Inflammatory macrophage treated with lipopolysaccharide for 4 hours (primary cell): Measurements from ENCODE around the gene PMM2.
"Not testable (repeated sequence)": the region's sequence is repeated elsewhere in the genome, so short reads cannot be mapped to it uniquely, and the experiment has no call there.

Experiments
- DNase-seq: peaks from one replicate; pipeline ENCODE4 v3.0.0-alpha.2; 2020

PMM2 gene

DNA sequence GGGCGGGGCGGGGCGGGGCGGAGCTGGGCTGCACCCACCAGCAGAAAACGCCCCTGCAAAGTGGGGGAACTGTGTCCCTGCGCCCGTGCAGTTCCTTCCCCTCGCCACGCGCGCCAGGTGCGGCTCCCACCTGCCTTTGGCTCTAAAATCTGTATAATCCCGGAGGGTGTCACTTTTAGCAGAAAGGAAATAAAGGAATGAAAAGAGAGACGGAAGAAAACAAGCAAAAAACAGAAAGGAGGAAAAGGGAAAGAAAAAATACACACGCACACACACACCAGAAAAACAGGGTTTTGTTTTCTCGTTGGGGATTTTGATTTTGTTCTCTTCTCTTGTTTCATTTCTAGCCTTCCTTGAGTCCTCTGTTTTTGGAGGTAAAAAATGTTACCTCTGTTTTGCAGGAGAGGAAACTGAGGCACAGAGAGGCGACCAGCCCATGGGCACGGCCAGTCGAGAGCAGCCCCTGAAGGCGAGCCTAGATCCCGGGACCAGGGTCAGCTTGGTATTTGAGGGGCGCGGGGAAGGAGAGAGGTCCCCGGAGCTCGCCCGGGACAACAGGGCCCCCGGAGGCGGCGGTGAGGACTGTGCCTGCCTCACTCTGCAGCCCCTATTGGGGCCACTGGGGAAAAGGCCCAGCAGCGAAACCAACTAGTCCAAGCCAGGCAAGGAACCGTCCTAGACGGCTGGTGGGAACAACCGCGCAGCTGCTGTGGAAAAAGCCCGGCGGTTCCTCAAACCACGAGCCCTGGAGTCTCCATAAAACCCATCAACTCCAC is 71.8 kb downstream of the PMM2 start:
- no peak for DNase-seq

DNA sequence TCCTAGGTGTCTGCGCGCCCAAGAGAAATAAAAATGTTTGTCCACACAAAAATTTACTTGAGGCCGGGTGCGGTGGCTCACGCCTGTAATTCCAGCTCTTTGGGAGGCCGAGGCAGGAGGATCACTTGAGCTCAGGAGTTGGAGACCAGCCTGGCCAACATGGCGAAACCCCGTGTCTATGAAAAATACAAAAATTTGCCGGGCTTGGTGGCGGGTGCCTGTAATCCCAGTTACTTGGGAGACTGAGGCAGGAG is 72.3 kb downstream of the PMM2 start:
- not testable (repeated sequence) for DNase-seq

DNA sequence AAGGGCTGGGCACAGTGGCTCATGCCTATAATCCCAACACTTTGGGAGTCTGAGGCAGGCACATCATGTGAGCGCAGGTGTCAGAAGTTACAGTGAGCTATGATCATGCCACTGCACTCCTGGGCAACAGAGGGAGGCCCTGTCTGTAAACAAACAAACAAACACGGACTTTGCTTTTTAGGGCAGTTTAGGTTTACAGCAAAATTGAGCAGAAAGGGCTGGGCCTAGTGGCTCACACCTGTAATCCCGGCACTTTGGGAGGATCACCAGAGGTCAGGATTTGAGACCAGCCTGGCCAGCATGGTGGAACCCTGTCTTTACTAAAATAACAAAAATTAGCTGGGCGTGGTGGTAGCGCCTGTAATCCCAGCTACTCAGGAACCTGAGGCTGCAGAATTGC is 74.4 kb downstream of the PMM2 start:
- no peak for DNase-seq

DNA sequence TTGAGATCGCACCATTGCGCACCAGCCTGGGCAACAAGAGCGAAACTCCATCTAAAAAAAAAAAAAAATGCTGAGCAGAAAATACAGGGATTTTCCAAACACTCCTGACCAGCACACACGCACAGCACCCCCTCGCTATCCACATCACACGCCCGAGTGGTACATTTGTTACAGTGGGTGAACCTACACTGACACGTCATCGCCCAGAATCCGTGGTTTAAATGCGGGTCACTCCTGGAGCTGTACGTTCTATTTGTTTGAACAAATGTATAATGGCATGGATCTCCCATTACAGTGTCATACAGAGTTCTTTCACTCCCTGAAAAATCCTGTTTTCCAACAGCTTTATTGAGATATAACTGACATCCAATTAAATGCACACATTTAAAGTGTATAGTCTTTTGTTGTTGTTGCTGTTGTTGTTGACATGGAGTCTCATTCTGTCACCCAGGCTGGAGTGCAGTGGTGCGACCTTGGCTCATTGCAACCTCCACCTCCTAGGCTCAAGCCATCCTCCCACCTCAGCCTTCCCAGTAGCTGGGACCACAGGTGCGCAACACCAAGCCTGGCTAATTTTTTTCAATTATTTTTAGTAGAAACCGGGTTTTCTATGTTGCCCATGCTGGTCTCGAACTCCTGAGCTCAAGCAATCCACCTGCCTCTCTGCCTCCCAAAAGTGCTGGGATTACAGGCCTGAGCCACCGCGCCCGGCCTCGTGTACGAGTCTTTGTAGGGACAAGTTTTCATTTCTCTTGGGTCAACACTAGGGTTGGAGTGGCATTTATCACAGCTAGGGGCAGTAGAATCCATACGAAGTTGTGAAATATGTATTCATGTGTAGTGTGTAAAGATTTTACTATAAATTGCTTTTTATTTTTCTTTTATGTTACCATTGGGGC is 75.6 kb downstream of the PMM2 start:
- no peak for DNase-seq

DNA sequence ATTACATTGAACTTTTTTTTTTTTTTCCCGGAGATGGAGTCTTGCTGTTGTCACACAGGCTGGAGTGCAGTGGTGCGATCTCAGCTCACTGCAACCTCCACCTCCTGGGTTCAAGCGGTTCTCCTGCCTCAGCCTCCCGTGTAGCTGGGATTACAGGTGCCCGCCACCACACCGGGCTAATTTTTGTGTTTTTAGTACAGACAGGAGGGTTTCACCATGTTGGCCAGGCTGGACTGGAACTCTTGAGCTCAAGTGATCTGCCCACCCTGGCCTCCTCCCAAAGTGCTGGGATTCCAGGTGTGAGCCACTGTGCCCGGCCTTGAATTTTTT is 76.2 kb downstream of the PMM2 start:
- DNase-seq = not testable (repeated sequence)

DNA sequence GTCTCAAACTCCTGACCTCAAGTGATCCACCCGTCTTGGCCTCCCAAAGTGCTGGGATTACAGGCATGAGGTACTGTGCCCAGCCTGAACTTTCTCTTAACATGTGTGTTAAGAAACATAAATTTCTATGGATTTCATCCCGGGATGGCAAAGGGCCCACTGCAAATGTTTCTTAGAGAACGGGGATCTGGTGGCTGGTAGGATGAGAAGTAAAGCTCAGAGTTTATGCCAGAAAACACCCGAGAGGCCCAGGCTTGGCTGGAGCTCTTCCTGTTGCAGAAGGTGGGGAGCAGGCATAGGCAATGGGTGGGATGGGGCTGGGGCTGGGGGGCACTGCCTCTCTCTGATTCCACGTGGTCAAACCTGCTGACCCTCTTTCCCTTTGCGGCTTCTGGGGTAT is 76.7 kb downstream of the PMM2 start:
- DNase-seq = no peak

DNA sequence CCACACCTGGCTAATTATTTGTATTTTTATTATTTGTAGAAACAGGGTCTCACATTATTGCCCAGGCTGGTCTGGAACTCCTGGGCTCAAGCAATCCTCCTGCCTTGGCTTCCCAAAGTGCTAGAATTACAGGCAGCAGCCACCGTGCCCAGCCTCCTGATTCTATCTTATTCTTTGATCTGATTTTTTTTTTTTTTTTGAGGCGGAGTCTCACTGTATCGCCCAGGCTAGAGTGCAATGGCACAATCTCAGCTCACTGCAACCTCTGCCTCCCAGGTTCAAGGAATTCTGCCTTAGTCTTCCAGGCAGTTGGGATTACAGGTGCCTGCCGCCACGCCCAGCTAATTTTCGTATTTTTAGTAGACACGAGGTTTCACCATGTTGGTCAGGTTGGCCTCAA is 77.7 kb downstream of the PMM2 start:
- not testable (repeated sequence) for DNase-seq

DNA sequence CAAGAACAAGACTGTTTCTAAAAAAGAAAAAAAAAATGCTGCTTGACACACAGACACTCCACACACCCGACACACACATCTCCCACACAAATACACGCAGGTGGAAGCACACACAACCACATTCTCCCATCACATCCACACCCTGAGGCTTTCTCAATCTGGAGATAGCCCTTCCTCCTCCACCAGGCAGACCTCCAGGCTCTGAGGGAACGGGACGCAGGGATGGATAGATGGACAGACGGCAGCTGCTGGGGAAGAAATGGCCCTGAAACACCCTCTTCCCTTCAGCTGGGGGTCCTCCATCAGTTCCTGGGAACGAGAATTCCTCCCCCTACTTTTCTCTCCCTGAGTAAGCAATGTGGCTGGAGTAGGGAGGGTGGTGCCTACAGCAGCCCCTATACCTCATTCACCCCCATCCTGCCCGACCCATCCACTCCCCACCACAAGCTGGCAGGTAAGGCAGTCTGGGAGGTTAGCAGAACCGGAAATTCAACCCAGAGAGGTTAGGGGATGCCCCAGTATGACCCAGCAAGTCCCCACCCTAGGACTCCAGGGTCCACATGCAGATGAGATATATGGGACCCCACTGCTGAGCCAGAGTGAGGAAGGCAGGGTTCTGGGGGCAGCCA is 80.4 kb downstream of the PMM2 start:
- no peak for DNase-seq

DNA sequence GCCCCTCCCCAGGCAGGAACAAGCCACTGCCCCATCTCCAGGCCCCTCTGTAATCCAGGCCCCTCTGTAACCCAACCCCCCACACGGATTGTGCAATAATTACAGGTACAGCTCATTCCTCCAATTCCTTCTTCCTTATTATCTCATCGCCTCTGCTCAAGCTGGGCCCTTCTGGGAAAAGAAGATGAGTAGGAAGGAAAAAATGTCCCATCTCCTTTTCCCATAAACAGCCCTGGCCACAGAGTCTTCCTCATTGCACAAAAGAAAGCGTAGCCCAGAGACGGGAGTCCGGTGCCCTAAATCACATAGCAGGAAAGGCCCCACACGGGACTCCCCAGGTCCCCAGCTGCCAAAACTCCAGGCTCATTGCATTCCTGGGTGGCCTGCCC is 80.9 kb downstream of the PMM2 start:
- DNase-seq = no peak

DNA sequence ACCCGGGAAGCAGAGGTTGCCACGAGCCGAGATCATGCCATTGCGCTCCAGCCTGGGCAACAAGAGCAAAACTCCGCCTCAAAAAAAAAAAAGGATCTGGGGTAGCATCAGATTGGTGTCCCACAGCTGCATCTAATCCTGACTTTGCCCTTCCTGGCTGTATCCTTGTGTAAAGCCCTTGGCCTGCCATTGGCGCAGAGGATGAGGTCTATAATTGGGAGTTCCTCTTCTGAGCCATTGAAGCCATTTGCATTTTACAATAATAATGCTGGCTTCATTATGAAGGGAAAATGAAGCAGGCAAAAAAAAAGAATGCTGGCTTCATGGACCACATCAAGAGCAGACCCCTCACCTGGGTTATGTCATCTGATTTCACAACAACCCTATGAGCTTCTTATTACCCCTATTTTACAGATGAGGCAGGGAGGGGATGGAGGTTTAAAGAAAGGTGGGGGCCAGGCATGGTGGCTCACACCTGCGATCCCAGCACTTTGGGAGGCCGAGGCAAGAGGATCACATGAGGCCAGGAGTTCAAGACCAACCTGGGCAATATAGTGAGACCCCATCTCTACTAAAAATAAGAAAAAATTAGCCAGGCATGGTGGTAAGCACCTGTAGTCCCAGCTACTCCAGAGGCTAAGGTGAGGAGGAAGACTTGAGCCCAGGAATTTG is 83.3 kb downstream of the PMM2 start:
- DNase-seq = no peak

DNA sequence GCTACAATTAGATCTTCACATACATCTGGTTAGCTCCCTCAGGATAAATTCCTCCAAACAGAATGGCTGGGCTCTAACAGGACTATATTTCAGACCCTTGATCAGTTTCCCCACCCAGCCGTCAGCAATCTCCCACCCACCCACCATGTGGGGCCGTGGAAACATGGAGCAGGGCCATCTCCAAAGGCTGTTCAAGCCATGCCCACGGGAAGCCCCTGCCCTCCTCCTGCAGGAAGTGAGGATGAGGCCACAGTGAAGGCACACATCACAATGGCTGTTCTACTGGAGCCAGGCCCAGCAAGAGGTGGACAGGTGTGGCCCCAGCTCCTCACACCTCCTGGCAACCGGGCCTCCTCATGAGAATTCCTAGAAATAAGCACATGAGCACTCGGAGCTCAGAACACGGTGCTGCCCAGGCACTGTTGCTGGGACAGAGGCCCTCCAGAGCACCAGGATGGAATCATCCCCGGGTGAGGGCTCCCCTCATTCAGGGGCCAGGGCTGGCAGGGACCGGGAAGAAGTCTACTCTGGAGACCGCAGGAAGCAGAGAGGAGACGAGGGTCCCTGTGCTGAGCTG is 84.5 kb downstream of the PMM2 start, which contains the start of gene LITAFD:
Gene LITAFD (plus strand): TSS at position 311 of the 577 bp plus-strand sequence. CDS start 2,005 bp downstream, outside the sequence.
- no peak for DNase-seq

DNA sequence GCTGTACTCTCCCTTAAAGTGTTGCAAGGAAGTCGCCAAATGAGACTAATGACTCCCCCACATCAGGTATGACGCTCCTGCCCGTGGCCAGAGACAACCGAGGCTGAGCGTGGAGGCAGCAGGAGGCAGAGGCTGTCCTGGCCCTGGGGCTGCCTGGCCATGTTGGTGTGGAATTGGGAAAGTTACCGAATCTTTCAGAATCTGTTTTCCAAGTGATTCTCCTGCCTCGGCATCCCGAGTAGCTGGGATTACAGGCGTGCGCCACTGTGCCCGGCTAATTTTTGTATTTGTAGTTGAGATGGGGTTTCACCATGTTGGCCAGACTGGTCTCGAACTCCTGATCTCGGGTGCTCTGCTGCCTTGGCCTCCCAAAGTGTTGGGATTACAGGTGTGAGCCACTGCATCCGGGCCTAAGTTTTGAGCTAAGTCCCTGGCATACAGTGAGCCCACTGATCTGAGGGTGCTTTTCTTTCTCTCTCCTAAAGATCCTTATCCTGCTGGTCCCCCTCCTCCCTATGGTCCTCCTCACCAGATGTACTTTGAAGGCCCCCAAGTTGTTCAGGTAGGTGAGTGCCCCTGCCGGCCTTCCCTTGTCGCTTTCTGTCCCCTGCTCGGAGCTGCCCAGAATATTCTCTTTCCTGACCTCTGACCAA is 85.2 kb downstream of the PMM2 start:
- DNase-seq = no peak

DNA sequence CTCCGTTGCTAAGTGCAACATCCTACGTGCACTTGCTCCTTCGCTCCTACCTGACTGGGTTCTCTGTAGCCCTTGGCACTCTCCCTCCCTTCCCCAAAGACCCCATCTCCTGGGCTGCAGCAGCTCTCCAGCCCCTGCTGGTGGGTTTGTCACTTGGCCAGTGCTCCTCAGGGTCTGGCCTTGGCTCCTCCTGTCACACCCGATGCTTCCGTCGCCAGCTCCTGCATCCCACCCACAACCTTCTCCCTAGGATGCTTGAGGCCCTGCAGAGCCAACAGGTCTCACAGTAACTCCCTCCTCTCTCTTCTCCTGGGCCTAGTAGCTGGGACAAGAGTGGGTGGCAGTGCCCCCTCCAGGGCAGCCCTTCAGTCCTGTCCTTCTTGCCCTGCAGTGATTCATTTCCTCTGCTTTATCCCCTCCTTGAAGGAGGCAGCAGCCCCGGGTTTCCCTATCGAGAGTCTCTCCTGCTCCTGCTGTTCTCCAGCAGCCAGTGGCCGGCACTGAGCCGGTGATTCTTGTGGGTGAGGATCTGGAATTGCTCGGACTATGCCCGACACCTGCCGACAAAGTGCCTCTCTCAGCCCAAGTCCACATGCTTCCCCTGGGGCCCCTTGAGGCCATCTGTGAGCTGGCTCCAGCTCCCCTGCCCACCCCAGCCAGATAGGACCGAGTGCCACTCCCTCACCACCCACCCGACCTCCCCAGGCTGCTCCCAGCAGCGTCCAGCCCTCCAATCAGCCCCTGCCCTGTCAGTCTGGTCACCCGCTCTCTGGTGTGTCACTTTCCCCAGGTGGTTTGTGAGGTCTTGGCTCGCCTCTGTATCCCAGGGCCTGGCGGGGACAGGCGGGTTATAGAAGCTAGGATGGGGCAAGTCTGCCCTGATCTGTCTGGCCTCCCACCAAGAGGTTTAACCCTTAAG is 88.3 kb downstream of the PMM2 start:
- DNase-seq = no peak

DNA sequence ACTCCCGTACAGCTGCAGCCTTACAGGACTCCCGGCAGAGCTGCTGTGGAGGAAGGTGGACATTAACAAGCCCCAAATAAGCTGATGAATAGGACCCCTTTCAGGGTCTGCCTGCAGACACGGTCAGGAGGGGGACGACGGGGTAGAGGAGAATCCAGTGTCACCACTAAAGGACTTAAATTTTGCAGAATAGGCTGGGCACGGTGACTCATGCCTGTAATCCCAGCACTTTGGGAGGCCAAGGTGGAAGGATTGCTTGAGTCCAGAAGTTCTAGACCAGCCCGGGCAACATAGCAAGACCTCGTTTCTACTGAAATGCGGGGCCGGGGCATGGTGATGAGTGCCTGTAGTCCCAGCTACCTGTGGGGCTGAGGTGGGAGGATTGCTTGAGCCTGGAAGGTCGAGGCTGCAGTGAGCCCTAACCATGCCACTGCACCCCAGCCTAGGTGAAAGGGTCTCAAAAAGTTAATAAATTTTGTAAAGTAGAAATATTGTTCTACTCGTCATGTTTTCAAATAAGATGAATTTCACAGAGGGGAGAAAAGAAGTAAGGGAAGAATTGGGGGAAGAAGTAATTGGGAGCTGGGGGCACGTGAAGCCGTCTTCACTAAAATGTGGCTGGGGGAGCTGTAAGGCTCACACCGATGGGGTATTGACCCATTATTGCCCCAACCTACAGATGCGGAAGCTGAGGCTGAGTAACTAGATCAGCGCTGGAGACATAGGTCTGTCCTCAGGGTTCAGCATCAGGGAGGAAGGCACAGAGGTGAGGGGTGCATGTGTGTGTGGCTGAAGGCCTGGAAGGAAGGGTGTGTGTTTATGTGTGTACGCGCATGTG is 89.2 kb downstream of the PMM2 start:
- no peak for DNase-seq

DNA sequence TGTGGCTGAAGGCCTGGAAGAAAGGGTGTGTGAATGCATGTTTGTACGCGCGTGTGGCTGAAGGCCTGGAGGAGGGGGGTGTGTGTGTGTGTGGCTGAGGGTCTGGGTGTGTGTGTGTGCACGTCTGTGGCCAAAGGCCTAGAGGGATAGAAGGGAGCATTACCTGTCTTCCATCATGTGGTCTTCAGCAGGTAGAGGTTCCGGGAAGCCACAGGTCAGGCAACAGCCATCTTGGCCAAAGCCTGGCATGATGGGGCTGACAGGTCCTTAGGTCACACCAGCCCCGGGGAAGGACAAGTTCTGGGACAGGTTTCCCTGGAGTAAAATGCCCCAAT is 89.8 kb downstream of the PMM2 start:
- DNase-seq = no peak

DNA sequence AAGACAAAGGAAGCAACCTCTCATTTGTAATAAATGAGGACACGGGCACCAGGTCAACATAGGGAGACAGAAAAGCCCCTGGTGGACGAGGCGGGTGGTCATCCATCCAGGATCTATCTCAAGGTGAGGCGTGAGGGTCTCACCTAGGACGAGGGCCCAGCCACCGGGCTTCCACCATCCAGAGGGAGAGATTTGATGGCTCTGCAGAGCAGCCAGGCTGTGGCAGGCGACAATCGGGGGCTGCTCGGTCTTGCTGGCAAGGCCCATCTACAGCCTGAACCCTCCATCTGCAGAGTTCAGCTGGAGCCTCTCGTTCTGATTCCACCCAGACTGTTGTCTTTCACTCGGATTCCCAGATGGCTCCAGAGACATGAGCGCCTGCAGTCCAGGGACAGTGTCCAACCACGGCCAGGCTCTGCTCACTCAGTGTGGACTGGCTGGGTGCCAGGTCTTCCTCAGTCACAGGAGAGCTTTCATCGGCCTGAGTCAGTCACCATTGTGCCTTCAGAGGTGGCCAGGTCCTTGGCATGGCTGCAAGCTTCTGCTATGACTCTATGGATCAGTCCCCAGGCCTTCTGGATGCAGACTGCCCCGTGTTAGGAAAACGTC is 90.4 kb downstream of the PMM2 start:
- DNase-seq = no peak

DNA sequence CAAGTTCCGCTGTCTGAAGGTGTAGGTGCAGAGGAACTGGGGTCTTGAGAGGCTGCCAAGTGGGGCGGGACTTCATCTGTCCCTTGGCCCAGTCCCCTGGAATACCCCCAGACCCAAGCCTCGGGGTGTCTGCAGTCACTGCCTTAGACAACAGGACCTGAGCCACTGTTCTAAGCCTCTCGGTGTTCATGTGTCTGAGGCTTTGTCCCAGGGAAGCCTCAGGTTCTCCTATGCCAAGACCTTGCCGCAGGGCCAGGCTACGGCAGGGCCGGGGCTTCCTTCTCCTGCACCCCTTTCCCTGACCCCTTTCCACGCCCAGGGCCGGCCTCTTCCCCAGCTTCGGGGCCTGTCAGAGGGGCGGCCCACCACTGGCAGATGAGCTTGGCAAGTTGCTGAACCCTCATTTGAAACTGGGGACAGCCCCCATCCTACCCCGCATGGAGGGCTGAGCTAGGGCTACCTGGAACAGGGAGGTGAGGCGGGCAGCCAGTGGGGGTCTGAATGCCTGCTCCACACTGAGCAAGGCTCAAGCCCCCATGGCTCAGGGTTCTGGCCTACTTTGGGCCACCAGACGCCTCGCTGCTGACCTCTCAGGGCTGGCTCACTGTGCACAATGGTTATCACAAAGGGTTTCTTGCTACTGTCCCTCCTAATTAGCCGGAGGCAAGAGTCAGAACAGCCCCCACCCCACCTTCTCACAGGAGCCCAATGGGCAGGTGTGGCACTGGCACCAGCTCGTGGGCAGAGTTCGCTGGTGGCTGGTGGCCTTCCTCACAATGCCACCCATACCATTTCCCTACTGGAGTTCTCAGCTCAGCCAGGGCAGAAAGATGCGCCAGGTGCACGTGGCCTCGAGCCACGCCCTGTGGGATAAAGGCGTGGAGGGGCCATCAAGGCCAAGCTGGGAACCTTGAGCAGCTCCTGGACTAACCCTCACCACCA is 91.6 kb downstream of the PMM2 start:
- no peak for DNase-seq

DNA sequence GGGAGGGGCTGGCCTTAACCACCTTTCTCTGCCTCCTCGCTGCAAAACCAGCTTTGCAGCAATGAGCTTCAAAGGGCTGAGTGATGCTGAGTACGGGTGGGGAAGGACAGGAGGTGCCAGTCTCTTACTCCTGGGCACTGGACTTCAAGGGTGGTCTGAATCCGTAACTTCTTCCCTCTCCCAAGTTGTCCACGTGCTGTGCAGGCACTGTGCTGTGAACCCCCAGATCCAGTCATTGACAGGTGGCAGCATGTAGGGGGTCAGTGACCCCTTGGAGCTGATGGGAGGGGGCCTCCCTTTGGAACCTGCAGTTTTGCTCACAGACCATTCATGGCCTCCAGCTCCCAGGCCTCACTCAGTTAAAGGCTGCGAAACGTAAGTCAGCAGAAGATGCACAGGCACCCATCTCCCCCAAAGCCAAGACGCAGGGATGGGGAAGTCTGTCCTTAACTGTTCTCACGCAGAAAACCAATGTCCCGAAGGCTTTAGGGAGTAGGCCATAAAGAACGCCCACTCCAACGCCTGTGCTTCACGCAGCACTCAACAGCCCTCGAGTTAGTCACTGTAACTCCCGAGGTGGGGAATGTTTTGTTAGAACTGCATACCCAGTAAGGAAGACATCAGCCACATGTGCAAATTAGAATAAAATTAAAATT is 92.4 kb downstream of the PMM2 start:
- DNase-seq = no peak

DNA sequence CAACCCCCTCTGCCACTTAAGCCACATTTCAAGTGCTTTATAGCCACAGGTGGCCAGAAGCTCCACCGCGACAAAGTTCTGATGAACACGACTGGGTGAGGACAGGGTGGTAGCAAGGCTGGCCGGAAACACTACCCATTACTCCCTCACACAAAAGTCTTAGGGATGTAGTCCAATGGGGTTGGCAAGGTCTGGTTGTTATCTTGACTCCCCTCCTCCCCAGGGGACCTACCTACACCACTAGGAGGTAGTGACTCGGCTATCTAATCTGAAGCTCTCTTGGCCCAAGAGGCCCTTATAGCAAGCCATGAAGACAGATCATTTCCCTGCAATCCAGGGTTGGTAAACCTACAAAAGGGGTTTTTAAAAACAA is 92.9 kb downstream of the PMM2 start:
- no peak for DNase-seq
